ENCODE data around the gene UBR3.
"Not testable (repeated sequence)": the region's sequence is repeated elsewhere in the genome, so short reads cannot be mapped to it uniquely, and the experiment has no call there.

UBR3 gene

GRCh38 chr2:169895294-169895985 lies 68.2 kb downstream of the UBR3 start:
- H4K20me1 ChIP-seq (ENCODE audit: insufficient read depth, low read length): no peaks in the 10 kb centered on the region
- no peaks in the 10 kb centered on the region for H3K36me3 ChIP-seq (replicated peaks; ENCODE audit: low read depth, low read length)
- H3K9ac ChIP-seq (ENCODE audit: low read length): no peak overlapping the region
- no peak overlapping the region for H2AFZ ChIP-seq (ENCODE audit: low read depth, low read length)
- H3K9me3 ChIP-seq (ENCODE audit: insufficient read depth, low read length): no peaks in the 10 kb centered on the region
- TF ChIP-seq EZH2phosphoT487 (IDR thresholded peaks at IDR 0.05; ENCODE audit: low read depth) (no peak), CTCF (IDR thresholded peaks at IDR 0.05; ENCODE audit: low read depth, low read length) (no peak)
- H3K4me2 ChIP-seq (ENCODE audit: low read length): no peak overlapping the region
- no peaks in the 10 kb centered on the region for H3K4me1 ChIP-seq (ENCODE audit: low read length)
- H3K27me3 ChIP-seq (ENCODE audit: low read depth, low read length): no peaks in the 10 kb centered on the region
- no peak overlapping the region for H3K4me3 ChIP-seq (ENCODE audit: low read length)
- H3K79me2 ChIP-seq (ENCODE audit: low read length): no peaks in the 10 kb centered on the region
- no peak overlapping the region for H3K27ac ChIP-seq (ENCODE audit: low read length)

DNA sequence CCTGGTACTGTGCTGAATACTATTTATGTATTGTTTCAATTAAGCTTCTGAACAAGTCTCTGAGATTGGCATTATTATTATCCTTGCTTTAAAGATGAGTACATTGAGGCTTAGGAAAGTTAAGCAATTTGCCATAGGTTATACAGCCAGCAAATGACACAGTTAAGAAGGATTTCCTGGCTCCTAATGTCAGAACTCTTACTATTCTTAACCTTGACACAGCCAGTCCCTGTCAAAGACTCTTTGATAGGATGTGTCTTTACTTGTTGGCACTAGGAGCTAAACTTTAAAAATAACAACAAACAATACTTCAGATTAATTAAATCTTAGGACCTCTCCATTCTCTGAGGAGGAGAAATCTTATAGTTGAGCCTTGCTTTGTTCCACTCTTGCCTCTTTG lies 70.6 kb downstream of the UBR3 start:
- H2AFZ ChIP-seq (ENCODE audit: low read depth, low read length): no peak overlapping the region
- no peaks in the 10 kb centered on the region for H3K27me3 ChIP-seq (ENCODE audit: low read depth, low read length)
- H3K27ac ChIP-seq (ENCODE audit: low read length): no peak overlapping the region
- H3K4me3 ChIP-seq (ENCODE audit: low read length): no peak overlapping the region
- H3K79me2 ChIP-seq (ENCODE audit: low read length): no peaks in the 10 kb centered on the region
- TF ChIP-seq EZH2phosphoT487 (IDR thresholded peaks at IDR 0.05; ENCODE audit: low read depth) (no peak), CTCF (IDR thresholded peaks at IDR 0.05; ENCODE audit: low read depth, low read length) (no peak)
- no peaks in the 10 kb centered on the region for H3K4me1 ChIP-seq (ENCODE audit: low read length)
- H3K4me2 ChIP-seq (ENCODE audit: low read length): no peak overlapping the region
- no peaks in the 10 kb centered on the region for H3K9me3 ChIP-seq (ENCODE audit: insufficient read depth, low read length)
- no peaks in the 10 kb centered on the region for H4K20me1 ChIP-seq (ENCODE audit: insufficient read depth, low read length)
- no peak overlapping the region for H3K9ac ChIP-seq (ENCODE audit: low read length)
- H3K36me3 ChIP-seq (replicated peaks; ENCODE audit: low read depth, low read length): no peaks in the 10 kb centered on the region

DNA sequence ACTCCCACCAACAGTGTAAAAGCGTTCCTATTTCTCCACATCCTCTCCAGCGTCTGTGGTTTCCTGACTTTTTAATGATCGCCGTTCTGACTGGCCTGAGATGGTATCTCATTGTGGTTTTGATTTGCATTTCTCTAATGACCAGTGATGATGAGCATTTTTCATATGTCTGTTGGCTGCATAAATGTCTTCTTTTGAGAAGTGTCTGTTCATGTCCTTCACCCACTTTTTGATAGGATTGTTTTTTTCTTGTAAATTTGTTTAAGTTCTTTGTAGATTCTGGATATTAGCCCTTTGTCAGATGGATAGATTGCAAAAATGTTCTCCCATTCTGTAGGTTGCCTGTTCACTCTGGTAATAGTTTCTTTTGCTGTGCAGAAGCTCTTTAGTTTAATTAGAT lies 72.8 kb downstream of the UBR3 start:
- H3K79me2 ChIP-seq (ENCODE audit: low read length); H3K4me1 ChIP-seq (ENCODE audit: low read length); H3K4me3 ChIP-seq (ENCODE audit: low read length); H4K20me1 ChIP-seq (ENCODE audit: insufficient read depth, low read length); H2AFZ ChIP-seq (ENCODE audit: low read depth, low read length); H3K27ac ChIP-seq (ENCODE audit: low read length); H3K36me3 ChIP-seq (replicated peaks; ENCODE audit: low read depth, low read length); H3K9me3 ChIP-seq (ENCODE audit: insufficient read depth, low read length); H3K27me3 ChIP-seq (ENCODE audit: low read depth, low read length); H3K9ac ChIP-seq (ENCODE audit: low read length); H3K4me2 ChIP-seq (ENCODE audit: low read length): not testable (repeated sequence)

DNA sequence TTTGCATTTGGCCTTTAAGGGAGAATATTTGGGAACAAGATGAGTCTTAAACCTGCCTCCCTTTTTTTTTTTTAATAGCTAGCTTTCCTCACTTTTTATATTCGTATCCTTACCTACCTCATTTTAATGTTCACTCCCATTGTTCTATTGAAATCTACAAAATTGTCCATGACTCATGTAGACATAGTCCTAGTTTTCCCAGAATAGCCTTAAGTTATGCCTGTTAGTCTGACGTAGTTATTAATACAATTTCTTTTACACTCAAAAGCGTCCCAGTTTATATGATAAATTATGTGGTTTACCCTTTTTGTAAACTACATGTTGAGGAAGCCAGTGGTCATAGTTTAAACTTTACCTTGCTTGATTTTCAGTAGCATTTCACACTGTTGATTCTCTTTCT lies 73.4 kb downstream of the UBR3 start:
- Histone ChIP-seq H3K9me3 (ENCODE audit: insufficient read depth, low read length) (no peaks in the 10 kb centered on the region), H3K4me1 (ENCODE audit: low read length) (0 out of 2 replicates have a peak, but pooled peaks cover 4% of the 10 kb centered on the region), H4K20me1 (ENCODE audit: insufficient read depth, low read length) (no peaks in the 10 kb centered on the region), H3K4me2 (ENCODE audit: low read length) (no peak overlapping the region), H3K79me2 (ENCODE audit: low read length) (no peaks in the 10 kb centered on the region), H3K27ac (ENCODE audit: low read length) (no peak overlapping the region), H3K36me3 (replicated peaks; ENCODE audit: low read depth, low read length) (no peaks in the 10 kb centered on the region), H3K27me3 (ENCODE audit: low read depth, low read length) (no peaks in the 10 kb centered on the region), H2AFZ (ENCODE audit: low read depth, low read length) (no peak overlapping the region), H3K4me3 (ENCODE audit: low read length) (no peak overlapping the region), H3K9ac (ENCODE audit: low read length) (no peak overlapping the region)
- TF ChIP-seq EZH2phosphoT487 (IDR thresholded peaks at IDR 0.05; ENCODE audit: low read depth): no peak
- no peak for TF ChIP-seq CTCF (IDR thresholded peaks at IDR 0.05; ENCODE audit: low read depth, low read length)

Data from OCI-LY3 (cell line).